HL-60 (cell line): ENCODE measurements around the gene CST8.
"Not testable (repeated sequence)": the region's sequence is repeated elsewhere in the genome, so short reads cannot be mapped to it uniquely, and the experiment has no call there.

Experiments
- CTCF ChIP-seq: IDR thresholded peaks from one replicate; pipeline ENCODE4 v1.5.1; 2011; ENCODE audit warnings: low read length, control low read depth, inconsistent platforms; ENCODE audit not compliant: insufficient read depth
- GABPA ChIP-seq: IDR thresholded peaks from 2 replicates; pipeline ENCODE4 v1.6.1; 2012; ENCODE audit warnings: low read depth
- POLR2AphosphoS5 ChIP-seq: IDR thresholded peaks from 2 replicates; pipeline ENCODE4 v1.6.1; 2012; ENCODE audit warnings: low read depth
- REST ChIP-seq: IDR thresholded peaks from 2 replicates; pipeline ENCODE4 v1.6.1; 2012; ENCODE audit warnings: low read depth; ENCODE audit not compliant: insufficient replicate concordance
- SPI1 ChIP-seq: IDR thresholded peaks from 2 replicates; pipeline ENCODE4 v1.6.1; 2012; ENCODE audit warnings: low read depth, mild to moderate bottlenecking, borderline replicate concordance

GRCh38 chr20:23472306-23472705, 18.6 kb upstream of the CST8 start:
- not testable (repeated sequence) for TF ChIP-seq CTCF, GABPA, POLR2AphosphoS5, SPI1, REST
